PC-9 (cell line): Measurements from ENCODE around the gene MAP3K13. TPM values are rescaled to one million over a fixed set of nuclear protein-coding genes. Genes with fewer than 3 reads are reported as not detected.

Source experiments
- BruUV-seq: library from RNA; stranded (reverse); fragments of 400-500 nt; replicated peaks from 2 replicates; lab custom pipeline; 2021; lab: Mats Ljungman, UMichigan
- CTCF ChIA-PET: fragments of 300-600 bp; sonication (Branson Sonifier 250); formaldehyde crosslinking; loops from one replicate; lab custom pipeline; 2022; ENCODE audit warnings: antibody characterized with exemption; lab: Charles Lee
- POLR2A ChIA-PET: fragments of 300-600 bp; sonication (Branson Sonifier 250); formaldehyde crosslinking; loops from one replicate; lab custom pipeline; 2022; ENCODE audit warnings: antibody characterized with exemption; ENCODE audit not compliant: unreplicated experiment; lab: Charles Lee
- DNase-seq, 2 experiments: peaks; one replicate each; pipeline versions ENCODE4 v3.0.0 to v3.0.0-alpha.2; 2015 to 2022; ENCODE audit warnings: mixed read lengths in 1 of 2
- H2AFZ ChIP-seq: fragments of 200-600 bp; sonication (generic); 2 replicates; pipeline ENCODE4 v1.8.1; 2017; ENCODE audit warnings: antibody characterized with exemption
- H3F3A ChIP-seq: fragments of 200-600 bp; sonication (generic); 2 replicates; pipeline ENCODE4 v1.8.1; 2017; ENCODE audit warnings: antibody characterized with exemption, mild to moderate bottlenecking, low read depth; ENCODE audit not compliant: insufficient read depth
- H3K27ac ChIP-seq: fragments of 200-600 bp; sonication (generic); 2 replicates; pipeline ENCODE4 v1.6.1; 2016; ENCODE audit warnings: mixed run types
- H3K27me3 ChIP-seq: fragments of 200-600 bp; sonication (generic); 2 replicates; pipeline ENCODE4 v1.6.1; 2016; ENCODE audit warnings: low read depth, mixed run types; ENCODE audit not compliant: insufficient read depth
- H3K36me3 ChIP-seq: fragments of 200-600 bp; sonication (generic); 2 replicates; pipeline ENCODE4 v1.6.1; 2016; ENCODE audit warnings: low read depth, mixed run types
- H3K4me1 ChIP-seq: fragments of 200-600 bp; sonication (generic); replicated peaks from 2 replicates; pipeline ENCODE4 v1.6.1; 2016; ENCODE audit warnings: mixed run types; ENCODE audit not compliant: insufficient read depth
- H3K4me2 ChIP-seq: fragments of 200-600 bp; sonication (generic); 2 replicates; pipeline ENCODE4 v1.6.1; 2017; ENCODE audit warnings: mixed run types
- H3K4me3 ChIP-seq: fragments of 200-600 bp; sonication (generic); 2 replicates; pipeline ENCODE4 v1.6.1; 2016; ENCODE audit warnings: mixed run types
- H3K79me2 ChIP-seq: fragments of 200-600 bp; sonication (generic); 2 replicates; pipeline ENCODE4 v1.6.1; 2017; ENCODE audit warnings: low read depth, mixed run types
- H3K9me2 ChIP-seq: fragments of 200-600 bp; sonication (generic); 2 replicates; pipeline ENCODE4 v1.8.1; 2017; ENCODE audit warnings: mild to moderate bottlenecking; ENCODE audit not compliant: insufficient read depth
- H3K9me3 ChIP-seq: fragments of 200-600 bp; sonication (generic); 2 replicates; pipeline ENCODE4 v1.8.1; 2016; ENCODE audit warnings: low read depth; ENCODE audit not compliant: insufficient read depth
- H4K20me1 ChIP-seq: fragments of 200-600 bp; sonication (generic); 2 replicates; pipeline ENCODE4 v1.8.1; 2017; ENCODE audit not compliant: insufficient read depth
- CTCF ChIP-seq: fragments of 200-600 bp; sonication (generic); conservative IDR thresholded peaks from 2 replicates; pipeline ENCODE4 v1.6.1; 2017; ENCODE audit warnings: mixed run types, antibody characterized with exemption, mild to moderate bottlenecking, moderate library complexity
- EZH2 ChIP-seq: fragments of 200-600 bp; sonication (generic); IDR thresholded peaks from 2 replicates; pipeline ENCODE4 v1.8.0; 2017; ENCODE audit warnings: antibody characterized with exemption, low read depth
- intact Hi-C: fragments of 100-400 bp; cut with micrococcal nuclease; formaldehyde crosslinking; loops from one replicate; pipeline ENCODE4 v1.10.0; 2022; ENCODE audit not compliant: unreplicated experiment
- total RNA-seq: library from RNA; stranded (reverse); gene quantifications from 2 replicates; pipeline ENCODE4 v1.2.3, GENCODE V29; 2021

Gene MAP3K13
- total RNA-seq, 1 experiment from 2014 or later = 65.5 TPM

- ChIA-PET POLR2A (no interaction called here), CTCF (no interaction called here)
- TF ChIP-seq EZH2 = no peak
- no peak for TF ChIP-seq CTCF
- DNase-seq = no peak
- no peaks in the 10 kb centered on the region for H3K9me2 ChIP-seq
- H3K4me3 ChIP-seq = no peak overlapping the region
- no peaks in the 10 kb centered on the region for H3K9me3 ChIP-seq
- intact Hi-C loops = no loop called here
- no peaks in the 10 kb centered on the region for H4K20me1 ChIP-seq
- H3K79me2 ChIP-seq = no peaks in the 10 kb centered on the region
- no peaks in the 10 kb centered on the region for H3K27me3 ChIP-seq
- H3F3A ChIP-seq = no peaks in the 10 kb centered on the region
- no peaks in the 10 kb centered on the region for H3K4me1 ChIP-seq
- no peak overlapping the region for H3K27ac ChIP-seq
- no TSS peak for BruUV-seq
- H2AFZ ChIP-seq = no peak overlapping the region
- no peak overlapping the region for H3K4me2 ChIP-seq
- H3K36me3 ChIP-seq = no peaks in the 10 kb centered on the region
These were observed 6.4 kb upstream of the MAP3K13 start for GRCh38 chr3:185356499-185356898.

- Histone ChIP-seq H3K4me1 (peaks cover 24% of the 10 kb centered on the region), H3K27ac (no peak overlapping the region), H4K20me1 (no peaks in the 10 kb centered on the region), H3K9me3 (no peaks in the 10 kb centered on the region), H3K4me2 (no peak overlapping the region), H3K4me3 (no peak overlapping the region), H3K27me3 (no peaks in the 10 kb centered on the region), H3K79me2 (no peaks in the 10 kb centered on the region), H3K9me2 (no peaks in the 10 kb centered on the region), H3K36me3 (no peaks in the 10 kb centered on the region), H2AFZ (no peak overlapping the region), H3F3A (peaks cover 14% of the 10 kb centered on the region)
- no peak for TF ChIP-seq EZH2
- TF ChIP-seq CTCF = no peak
- BruUV-seq = no TSS peak
- CTCF ChIA-PET = no interaction called here
- intact Hi-C loops = loop anchor here (10.0 kb wide), 1 partner anchor 133 kb away; the partner anchor contains the start of gene TMEM41A
- no peak for DNase-seq
- POLR2A ChIA-PET = no interaction called here
These were observed 1.0 kb upstream of the MAP3K13 start for GRCh38 chr3:185361920-185362319.

GRCh38 chr3:185363662-185364203, 797 bp downstream of the MAP3K13 start:
- no peaks in the 10 kb centered on the region for H3K36me3 ChIP-seq
- CTCF ChIA-PET = interaction anchor here (0.6 to 1.2 kb wide), 3 partner anchors 11 to 280 kb away, joined by 3 to 7 read pairs (median 3); no protein-coding TSS in a partner anchor
- TF ChIP-seq EZH2 (no peak), CTCF (no peak)
- DNase-seq = peak in 1 of 2 experiments; percentile 60
- no peaks in the 10 kb centered on the region for H4K20me1 ChIP-seq
- H3K4me1 ChIP-seq = peaks cover 24% of the 10 kb centered on the region
- peak overlapping the region; percentile 66 for H3K4me3 ChIP-seq
- peak overlapping the region; percentile 89 for H2AFZ ChIP-seq
- H3K27ac ChIP-seq = peak overlapping the region; percentile 55
- H3F3A ChIP-seq = peaks cover 14% of the 10 kb centered on the region
- no peaks in the 10 kb centered on the region for H3K27me3 ChIP-seq
- no peaks in the 10 kb centered on the region for H3K9me3 ChIP-seq
- H3K9me2 ChIP-seq = no peaks in the 10 kb centered on the region
- intact Hi-C loops = loop anchor here (1.0 to 10.0 kb wide), 2 partner anchors 46 to 131 kb away; partner anchors contain the start of gene TMEM41A
- BruUV-seq = no TSS peak
- H3K4me2 ChIP-seq = peak overlapping the region; percentile 93
- no peaks in the 10 kb centered on the region for H3K79me2 ChIP-seq
- POLR2A ChIA-PET = no interaction called here
